Dermis blood vessel endothelial cell (primary cell): ENCODE results near the gene CEACAM16. TPM values are rescaled to one million over a fixed set of nuclear protein-coding genes. Genes with fewer than 3 reads are reported as not detected.
"Not testable (repeated sequence)": the region's sequence is repeated elsewhere in the genome, so short reads cannot be mapped to it uniquely, and the experiment has no call there.

Source experiments
- DNase-seq: peaks from one replicate; pipeline ENCODE4 v3.0.0; 2010
- total RNA-seq: library from RNA; depleted of rRNA; stranded (reverse); fragments of >200 nt; gene quantifications from 2 replicates; pipeline ENCODE4 v1.2.3, GENCODE V29; 2014

Gene CEACAM16
- total RNA-seq, 1 donor from 2014 or later = 0.17 TPM

DNA sequence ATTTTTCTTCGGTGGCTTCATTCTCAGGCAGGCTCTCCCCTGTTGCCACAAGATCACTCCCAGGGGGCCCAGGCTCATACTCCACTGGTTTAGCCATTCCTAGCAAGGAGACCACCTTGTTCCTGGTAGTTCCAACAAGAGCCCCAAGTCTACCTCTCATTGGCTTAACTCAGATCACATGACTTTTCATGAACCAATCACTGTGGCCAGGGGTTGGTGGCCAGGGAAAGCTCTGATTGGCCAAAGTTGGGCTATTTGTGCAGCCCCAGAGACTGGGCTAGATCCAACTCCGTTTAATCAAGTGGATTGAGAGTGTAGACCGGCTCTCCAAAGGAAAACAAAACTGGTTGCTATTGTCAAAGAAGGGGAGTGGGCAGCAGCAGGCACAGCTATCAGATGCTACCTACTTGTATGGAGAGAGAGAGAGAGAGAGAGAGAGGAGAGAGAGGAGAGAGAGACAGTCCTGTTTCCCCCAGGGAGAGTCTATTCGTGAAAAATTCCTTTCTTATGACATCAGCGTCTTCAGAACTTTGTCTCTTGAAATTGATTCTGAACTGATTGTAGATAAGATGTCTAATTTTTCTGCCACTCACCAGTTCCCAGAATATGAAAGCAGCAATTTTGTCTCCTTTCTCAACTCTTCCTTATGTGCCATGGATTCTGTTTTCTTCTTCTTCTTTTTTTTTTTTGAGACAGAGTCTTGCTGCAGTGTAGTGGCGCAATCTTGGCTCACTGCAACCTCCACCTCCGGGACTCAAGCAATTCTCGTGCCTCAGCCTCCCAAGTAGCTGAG is 21.7 kb upstream of the CEACAM16 start:
- DNase-seq = peak; percentile 42

GRCh38 chr19:44680536-44680935 is 18.4 kb upstream of the CEACAM16 start:
- no peak for DNase-seq

GRCh38 chr19:44681992-44682790 is 16.8 kb upstream of the CEACAM16 start:
- no peak for DNase-seq

GRCh38 chr19:44682807-44683206 is 16.1 kb upstream of the CEACAM16 start:
- no peak for DNase-seq

DNA sequence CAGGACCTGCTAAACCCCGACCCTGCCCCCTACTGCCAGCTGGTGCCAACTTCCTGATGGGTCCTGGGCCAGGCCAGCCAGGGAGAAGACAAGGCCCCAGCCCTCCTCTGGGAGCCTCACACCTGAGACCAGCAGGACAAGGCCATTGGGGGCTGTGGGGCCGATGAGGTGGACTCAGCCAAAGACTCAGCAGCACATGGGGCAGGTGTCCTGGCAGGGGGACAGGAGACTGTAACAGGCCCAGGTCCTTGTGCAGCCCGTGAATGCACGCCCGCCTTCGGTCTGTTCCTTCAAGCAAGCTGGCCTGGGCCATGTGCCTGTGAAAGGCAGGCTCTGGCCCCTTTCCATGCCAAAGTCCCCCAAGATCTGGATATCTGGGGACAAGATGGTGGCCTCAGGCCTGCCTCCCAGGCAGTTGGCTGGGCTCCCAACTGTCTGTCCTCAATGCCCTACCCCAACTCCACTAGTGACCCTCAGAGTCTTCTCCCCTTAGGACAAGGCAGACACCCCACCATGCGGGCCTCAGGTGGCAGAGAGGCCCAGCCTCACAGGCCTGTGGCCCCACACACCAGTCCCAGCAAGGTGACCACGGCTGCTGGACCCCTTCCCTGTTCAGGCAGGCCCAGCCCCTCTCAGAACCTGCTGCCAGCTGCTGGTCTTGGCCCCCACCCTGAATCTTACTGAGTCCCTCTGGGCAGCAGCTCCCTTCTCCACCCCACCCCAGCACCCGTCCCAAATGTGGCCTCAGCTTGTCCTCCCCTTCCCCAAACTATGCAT is 15.3 kb upstream of the CEACAM16 start:
- DNase-seq = no peak

- not testable (repeated sequence) for DNase-seq
Observed at GRCh38 chr19:44684396-44684795, 14.6 kb upstream of the CEACAM16 start.

DNA sequence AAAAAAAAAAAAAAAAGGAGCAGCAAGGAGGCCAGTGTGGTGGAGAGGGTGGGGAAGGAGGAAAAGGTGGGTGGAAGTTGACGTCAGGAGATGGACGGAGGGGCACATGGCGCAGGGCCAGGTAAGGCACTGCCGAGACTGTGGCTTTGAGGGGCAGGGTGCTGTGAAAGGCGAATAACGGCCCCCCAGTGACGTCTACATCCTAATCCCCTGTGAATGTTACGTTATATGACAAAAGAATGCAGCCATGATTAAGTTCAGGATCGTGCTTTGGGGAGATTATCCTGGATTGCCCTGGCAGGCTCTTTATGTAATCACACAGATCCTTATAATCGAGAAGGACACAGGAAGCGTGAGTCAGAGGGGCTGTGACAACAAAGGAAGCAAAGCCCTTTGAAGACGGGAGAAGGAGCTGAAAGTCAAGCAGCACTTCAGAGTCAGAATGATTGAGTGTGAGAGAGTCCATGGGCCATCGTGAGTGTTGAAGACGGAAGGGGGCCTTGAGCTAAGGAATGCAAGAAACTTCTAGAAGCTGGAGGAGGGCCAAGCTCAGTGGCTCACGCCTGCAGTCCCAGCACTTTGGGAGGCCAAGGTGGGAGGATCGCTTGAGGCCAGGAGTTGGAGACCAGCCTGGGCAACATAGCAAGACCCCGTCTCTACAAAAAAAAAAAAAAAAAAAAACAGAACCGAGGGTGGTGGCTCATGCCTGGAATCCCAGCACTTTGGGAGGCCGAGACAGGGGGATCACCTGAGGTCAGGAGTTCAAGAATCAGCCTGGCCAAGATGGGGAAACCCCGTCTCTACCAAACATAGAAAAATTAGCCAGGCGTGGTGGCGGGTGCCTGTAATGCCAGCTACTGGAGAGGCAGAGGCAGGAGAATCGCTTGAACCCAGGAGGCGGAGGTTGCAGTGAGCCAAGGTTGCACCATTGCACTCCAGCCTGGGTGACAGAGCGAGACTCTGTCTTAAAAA is 13.8 kb upstream of the CEACAM16 start:
- peak; percentile 96 for DNase-seq

DNA sequence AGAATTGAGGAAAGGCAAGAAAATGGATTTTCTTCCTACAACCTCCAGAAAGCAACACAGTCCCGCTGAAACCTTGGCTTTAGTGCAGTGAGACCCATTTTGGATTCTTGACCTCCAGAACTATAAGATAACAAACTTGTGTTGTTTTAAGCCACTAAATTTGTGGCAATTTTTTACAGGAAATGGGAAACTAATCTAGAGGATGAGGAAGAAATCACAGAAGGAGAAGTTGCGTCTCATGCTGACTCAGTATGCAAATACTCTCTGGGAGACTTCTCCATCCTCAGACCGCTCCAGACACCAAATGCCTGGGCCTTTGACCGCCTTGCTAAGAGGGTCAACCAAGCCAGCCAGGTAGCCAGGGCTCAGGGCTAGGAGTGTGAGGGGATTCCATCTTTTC is 13.1 kb upstream of the CEACAM16 start:
- DNase-seq = peak; percentile 57

DNA sequence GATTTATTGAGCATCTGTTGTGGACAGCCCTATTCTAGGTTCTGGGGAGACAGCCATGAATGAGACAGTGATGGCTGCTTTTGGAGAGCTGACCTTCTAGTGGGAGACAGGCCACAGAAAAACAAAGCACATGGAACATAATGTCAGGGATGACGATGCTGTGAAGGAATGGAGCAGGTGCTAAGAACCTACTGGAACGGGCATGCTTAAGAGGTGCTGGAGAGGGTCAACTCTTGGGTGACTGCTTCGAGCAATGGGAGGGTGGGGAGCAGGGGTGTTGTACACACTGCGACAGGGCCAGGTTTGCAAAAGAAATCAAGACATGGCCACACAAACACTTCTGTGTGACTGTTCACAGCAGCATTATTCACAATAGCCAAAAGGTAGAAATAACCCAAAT is 12.1 kb upstream of the CEACAM16 start:
- DNase-seq = no peak

- DNase-seq = no peak
Observed at GRCh38 chr19:44687888-44688287, 11.1 kb upstream of the CEACAM16 start.

GRCh38 chr19:44689290-44690130 is 9.4 kb upstream of the CEACAM16 start:
- peak; percentile 90 for DNase-seq

- DNase-seq = no peak
Observed at GRCh38 chr19:44690131-44690440, 8.9 kb upstream of the CEACAM16 start.

DNA sequence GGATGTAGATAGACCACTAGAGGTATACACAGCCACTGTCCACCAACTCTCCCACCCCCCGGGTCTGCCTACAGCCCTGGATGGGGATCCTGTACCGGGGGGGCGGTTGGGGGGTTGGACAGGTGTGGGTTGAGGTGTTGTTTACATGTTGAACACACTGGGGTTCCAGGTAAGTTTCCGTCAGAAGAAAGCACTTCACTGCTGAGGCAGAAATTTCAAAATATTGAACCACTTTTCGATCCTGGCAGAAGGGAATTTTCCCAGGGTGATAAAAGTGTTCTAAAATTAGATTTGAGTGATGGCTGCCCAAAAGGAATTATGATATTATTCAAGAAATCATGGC is 6.6 kb upstream of the CEACAM16 start:
- peak; percentile 19 for DNase-seq

- no peak for DNase-seq
Observed at GRCh38 chr19:44694184-44694579, 4.8 kb upstream of the CEACAM16 start.

DNA sequence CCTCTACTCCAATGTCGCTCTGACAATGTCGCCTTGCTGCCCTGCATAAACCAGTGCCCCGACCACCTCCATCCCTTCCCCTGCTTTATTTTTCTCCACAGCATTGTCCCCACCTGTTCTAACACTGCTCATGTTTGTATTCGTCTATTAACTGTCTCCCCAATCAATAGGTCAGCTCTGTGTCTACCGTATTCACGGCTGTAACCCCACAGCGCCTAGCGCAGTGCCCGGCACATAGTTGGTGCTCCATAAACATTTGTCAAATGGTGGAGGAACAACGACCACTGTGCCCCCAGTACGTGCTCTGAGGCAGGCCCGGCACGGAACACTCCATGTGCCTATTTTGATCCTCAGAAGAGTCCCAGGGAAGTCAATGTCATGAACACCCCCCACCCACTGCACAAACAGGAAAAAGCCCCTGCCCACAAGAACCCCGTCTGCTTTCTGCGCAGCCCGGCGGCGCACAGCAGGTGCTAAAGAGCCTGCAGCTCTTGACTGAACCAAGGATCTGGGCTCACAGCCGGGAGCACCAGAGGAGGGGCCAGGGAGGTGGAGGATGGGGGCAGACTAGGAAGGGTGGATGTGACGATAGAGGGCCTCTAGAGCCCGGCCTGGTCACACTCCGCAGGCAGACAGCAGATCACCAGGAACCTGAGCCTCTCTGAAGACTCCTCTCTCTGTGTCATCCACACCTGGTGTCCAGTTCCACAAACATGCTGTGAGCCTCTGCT is 1.8 kb upstream of the CEACAM16 start:
- no peak for DNase-seq

DNA sequence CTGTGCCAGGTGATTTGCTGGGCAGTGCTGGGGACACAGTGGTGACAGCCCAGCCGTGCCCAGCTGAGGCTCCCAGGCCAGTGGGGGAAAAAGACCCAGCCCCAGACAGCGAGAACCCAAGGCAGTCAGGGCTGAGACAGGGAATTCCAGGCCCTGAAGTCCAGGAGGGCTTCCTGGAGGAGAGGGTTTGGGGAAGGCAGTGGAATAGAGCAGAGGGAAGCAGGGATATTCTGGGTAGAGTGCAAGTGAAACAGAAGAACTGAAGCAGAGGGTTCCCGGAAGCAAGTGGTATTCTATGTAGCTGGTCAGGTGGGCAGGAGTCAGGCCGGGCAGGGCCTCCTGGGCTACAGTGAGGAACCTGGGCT is 1.3 kb upstream of the CEACAM16 start:
- no peak for DNase-seq

DNA sequence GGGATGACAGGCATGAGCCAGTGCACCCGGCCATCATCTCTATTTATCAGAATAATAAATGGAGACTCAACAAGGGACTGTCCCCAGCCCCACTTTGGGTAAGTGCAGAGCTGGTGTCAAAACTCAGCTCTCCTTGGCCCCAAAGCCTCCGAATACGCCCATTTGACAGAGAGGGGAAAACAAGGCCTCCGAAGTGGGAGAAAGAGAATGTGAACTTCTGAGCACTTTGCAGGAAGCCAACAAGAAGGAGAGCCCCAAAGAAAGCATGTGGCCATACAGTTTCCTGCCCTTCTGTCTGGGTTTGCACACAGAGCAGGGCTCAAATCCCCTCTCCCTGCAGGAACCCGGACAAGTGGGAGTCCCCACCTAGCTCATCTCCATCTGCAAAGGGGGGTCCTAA is 1.6 kb downstream of the CEACAM16 start:
- DNase-seq = no peak

DNA sequence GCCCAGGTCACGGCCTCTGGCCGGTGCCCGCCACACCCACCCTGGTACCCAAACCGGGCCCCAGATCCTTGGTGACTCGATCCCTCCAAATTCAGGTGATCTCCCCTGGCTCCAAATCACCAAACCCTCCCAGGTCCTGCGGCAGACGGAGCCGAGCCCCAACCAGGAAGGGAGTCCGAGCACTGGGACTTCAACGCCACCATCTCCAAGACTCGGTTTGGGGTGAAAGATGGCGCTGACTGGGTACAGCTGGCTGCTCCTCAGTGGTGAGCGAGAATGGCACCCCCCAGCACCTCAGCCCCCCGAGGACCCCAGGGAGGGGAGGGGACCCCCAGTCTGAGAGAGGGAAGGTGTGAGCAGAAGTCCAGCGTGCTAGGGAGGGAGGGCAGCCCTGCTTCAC is 2.3 kb downstream of the CEACAM16 start:
- no peak for DNase-seq

GRCh38 chr19:44702551-44703176 is 3.7 kb downstream of the CEACAM16 start:
- no peak for DNase-seq
